CMK (cell line): ENCODE data around the gene DUSP1.

Source experiments
- DNase-seq: peaks from one replicate; pipeline ENCODE4 v3.0.0-alpha.2; 2010; ENCODE audit warnings: low read depth

Gene DUSP1

DNA sequence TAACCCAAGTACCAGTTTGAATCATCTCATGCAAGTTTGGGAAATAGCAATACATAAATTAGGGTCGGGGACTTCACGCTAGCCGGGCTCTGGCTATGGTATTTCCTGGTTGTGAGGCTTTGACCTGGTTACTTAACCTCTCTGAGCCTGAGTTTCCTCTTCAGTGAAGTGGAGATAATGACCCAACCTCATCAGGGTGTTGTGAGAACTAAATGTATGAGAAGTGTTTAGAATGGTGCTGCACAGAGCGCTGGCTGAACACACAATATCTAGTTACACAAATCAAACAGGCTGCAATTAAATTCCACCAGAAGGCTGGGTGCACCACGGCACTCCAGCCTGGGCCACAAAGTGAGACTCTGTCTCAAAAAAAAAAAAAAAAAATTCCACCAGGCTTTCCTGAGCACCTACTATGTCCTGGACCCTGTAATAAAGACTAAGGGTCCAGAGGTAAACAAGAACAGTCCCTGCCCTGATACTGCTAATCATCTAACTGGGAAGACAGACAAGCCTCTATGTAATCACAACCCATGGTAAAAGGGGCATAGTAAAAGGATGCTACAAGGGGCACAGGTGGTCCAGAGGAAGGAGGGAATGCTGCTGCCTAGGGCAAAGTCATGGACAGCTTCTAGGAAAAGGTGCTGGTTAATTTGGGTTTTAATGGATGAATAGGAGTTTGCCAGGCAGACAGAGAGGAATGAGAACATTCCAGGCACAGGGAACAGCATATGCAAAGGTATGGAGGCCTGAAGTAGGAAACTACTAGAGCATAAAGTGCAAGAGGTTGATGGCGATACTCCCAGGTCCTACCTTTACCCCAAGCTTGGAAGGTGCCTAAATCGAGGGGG, 27.7 kb downstream of the DUSP1 start:
- no peak for DNase-seq

DNA sequence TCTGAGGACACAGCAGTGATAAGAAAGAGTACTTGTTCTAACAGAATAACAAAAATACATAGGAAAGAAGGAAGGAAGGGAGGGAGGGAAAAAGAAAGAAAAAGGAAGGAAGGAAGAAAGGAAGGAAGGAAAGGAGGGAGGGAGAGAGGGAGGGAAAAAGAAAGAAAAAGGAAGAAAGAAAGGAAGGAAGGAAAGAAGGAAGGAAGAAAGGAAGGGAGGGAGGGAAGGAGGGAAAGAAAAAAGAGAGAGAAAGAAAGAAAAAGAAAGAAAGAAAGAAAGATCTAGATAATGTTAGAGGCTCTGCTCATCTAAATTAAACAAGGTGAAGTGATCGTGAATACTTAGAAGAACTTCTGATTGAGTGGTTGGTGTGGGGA, 29.8 kb downstream of the DUSP1 start:
- DNase-seq: no peak

DNA sequence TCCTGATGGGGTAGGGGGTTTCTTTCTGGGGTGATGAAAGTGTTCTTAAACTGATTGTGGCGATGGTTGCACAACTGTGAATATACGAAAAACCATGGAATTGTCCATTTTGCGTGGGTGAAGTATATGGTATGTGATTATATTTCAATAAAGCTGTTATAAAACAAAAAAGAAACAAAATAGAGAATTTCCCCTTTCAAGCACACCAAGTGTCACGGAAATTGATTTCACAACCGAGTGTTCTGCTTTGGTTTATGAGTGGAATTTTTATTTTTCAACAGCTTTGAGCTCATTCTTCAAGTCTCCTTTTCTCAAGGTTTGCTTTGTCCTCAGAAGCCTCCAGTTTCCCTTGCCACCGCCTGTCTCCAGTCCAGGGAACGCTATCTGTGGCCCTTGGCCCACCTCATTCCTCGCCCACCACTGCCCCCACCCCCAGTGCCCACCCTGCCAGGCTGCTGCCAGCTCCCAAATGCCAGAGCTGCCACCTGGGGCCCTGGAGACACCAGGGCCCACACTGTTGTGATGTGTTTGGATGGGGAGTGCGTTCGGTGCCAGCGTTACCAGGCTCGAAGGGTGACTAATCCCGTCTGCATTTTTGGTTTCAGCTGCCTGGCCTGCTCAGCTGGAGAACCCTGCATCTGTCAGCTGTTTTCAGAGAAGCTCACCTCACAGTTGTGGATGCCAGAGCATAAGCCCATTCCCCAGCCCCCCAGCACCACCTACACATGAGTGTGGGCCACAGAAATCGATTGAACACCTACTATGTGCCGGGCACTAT, 30.4 kb downstream of the DUSP1 start:
- DNase-seq: no peak

DNA sequence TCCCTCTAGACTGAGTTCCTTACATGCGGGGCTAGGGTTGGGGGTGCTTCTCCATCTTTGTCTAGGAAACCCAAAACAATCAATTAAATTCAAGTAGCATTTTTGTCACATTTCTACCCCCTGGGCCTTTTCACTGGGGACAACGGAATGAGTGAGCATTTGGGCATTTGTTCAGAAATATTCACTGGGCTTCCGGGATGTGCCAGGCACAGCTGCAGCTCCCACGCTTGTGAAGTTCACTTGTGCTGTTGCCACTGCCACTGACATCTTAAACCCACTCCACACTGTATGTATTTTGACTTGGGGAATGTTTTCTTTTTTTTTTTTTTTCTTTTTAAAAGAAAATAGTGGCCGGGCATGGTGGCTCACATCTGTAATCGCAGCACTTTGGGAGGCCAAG, 31.6 kb downstream of the DUSP1 start:
- no peak for DNase-seq

DNA sequence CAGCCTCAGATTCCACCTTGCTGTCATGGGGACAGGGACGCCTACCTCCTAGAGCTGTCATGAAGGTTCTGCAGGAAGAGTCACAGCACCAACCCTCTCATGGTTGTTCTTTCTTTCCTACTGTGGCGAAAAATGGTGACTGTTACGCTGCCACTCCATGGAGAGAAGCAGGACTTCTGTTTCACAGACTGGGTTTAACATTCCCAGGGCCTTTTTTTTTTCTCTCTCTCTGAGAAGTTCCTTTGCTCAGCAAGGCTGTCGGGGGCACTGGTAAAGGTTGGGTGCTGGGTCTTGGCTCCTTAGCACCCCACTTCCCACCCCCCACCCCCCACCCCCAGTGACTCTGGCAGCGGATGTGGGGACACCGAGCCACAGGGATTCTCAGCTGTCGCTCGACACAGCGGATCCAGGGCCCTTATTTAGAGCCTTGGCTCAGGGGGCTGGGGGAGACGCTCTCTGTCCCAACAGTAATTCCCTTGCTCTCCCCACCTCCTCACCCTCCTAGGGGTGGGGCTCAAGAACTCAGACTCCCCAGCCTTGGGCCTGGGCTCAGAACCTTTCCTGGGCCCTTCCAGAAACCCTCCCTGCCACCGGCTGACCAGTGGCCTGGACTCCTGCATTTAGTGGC, 34.4 kb downstream of the DUSP1 start:
- DNase-seq: no peak

DNA sequence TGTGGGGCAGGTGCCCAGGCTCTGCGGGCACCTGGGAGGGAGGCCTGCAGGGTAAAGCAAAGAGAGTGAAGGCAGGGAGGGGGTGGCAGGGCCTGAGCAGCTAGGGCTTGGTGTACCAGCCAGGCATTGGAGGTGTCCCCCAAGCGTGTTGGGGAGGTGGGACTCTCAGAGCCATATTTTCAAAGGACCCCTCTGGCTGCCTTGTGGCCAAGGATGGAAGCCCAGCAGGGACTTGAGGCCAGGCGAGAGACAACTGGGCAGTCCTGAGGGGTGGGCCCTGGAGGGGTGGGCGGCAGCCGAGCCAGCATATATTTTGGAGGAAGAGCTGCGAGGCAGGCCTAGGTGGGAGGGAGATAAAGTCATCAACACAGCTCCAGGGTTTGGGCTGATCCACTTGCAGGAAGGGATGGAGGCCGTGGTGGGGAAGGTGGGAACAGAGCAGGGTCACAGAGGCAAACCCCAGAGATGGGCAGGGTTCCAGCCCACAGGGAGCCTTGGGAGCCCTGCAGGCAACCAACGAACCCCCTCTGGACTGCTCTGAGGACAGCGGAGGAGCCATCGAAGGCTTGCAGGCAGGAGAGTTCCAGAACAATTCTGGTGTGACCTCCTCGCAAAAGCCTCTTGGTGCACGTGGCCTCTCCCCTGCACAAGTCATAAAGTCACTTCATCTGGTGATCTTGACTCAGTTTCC, 35.7 kb downstream of the DUSP1 start:
- DNase-seq: no peak

DNA sequence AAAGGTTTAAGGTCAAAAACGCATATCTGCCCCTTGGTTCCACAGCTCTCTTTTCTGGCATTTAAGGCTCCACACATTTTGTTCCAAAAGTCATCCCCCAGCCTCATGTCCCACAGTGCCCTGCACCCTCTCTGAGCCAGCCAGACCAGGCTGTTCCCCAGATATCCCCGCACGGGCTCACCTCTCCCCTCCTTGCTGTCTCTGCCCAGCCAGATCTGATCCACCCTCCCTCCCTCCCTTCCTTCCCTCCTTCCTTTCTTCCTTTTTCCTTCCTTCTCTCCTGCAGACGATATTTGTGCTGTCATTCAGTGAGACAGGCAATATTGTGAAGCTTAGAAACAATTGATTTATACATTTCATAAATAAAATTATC, 37.0 kb downstream of the DUSP1 start:
- DNase-seq: no peak

DNA sequence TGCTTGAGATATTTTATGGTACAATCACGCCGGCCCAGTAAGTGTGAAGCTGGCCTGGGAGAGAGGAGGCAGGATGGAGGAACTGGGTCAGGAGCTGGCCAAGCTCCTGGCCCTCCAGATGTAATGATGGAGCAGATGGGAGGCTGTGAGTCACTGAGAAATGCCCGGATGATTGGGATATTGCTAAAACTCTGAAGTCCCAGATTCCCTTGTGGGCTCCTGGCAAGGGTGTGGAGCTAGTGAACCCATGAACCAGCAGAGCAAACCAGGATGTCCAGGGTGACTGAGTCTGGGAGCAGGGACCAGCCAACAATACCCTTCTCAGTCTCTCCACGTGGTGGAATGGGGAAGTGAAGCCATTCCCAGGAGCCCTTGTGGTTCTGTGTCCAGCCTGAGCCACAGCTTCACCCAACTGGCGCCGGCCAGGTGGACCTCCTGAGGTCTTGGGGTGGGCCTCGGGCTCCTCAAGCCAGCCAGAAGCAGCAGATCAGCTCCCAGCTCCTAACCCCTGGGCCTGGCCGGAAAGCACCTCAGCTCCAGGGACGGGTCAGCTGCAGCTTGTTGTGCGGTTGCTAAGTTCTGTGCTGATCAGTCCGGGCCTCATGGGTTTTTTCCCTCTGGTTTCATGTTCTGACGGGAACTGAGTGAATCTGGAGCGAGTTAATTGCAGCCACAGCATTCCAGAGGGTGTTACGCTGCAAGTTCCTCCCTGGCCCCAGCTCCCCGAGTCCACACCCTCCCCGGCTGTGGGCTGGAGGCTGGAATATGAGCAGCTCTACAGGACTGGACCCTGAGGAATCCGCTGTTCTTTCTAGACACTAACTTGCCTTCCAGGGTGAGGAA, 37.6 kb downstream of the DUSP1 start:
- no peak for DNase-seq

DNA sequence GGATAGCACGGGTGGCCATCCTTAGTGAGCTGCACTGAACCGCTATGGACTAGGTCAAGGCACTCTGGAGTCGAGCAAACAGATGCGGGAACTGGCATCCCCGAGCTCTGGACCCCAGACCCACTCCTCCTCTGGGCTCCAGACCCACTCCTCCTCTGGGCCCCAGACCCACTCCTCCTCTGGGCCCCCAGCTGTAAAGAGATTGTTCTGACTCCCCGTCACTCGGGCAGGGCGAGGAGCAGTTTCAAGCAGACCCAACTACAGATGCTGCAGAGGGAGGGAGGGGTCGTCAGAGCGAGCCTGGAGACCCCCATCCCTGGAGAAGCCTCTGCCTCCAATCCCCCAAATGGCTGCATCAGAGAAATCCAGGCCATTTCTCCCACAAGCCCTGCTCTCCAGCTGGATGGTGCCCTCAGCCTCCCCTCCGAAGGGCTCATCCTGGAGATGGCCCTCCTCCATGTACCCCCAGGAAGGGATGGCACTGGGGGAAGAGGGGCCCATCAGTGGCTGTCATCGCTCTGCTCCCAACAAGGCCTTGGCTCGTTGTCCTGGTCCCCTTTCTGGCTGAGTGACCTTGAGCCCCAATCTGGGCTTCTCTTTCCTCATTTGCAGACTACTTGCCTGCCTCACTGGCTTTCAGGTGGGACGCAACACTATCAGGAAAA, 38.7 kb downstream of the DUSP1 start:
- DNase-seq: no peak

DNA sequence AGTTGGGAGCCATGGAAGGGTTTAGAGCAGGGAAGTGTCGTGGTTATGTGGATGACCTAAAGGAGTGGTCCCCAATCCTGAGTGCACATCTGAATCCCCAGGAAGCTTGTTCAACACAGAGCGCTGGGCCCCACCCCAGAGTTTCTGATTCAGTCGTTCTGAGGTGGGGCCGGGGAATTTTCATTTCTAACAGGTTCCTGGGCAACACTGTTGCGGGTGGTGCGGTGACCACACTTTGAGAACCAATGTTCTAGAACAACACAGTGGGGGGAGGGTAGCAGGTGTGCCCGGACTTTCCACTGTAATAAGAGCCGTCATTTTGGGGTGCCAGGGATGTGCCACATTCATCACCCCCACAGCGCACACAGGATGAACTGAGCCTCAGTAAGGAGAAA, 39.3 kb downstream of the DUSP1 start:
- DNase-seq: no peak

DNA sequence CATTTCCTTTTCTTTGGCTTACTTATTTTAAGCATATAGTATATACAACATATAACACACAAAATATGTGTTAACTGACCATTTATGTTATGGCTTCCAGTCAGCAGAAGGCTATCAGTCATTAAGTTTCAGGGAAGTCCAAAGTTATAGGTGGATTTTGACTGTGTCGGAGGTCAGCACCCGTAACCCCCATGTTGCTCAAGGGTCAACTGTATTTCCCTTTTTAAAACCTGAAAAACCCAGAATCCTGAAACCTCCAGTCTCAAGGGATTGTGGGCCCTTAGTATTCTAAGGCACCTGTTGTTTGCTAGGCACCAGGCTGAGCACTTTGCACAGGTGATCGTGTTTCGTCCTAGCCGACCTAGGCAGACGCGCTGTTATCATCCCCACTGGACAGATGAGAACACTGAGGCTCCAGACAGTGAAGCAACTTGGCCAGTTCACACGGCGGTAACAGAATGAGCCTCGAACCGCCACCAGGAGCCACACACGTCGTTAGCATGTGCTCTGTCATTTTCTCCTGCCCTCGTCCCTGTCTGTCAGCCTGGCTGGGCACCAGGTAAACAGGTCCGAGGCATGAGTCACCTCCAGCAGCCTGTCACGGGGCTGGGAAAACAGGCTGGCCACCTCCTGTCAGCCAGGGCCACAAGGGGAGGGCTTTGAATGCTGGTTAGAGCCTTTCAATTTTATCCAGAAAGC, 39.9 kb downstream of the DUSP1 start:
- no peak for DNase-seq

DNA sequence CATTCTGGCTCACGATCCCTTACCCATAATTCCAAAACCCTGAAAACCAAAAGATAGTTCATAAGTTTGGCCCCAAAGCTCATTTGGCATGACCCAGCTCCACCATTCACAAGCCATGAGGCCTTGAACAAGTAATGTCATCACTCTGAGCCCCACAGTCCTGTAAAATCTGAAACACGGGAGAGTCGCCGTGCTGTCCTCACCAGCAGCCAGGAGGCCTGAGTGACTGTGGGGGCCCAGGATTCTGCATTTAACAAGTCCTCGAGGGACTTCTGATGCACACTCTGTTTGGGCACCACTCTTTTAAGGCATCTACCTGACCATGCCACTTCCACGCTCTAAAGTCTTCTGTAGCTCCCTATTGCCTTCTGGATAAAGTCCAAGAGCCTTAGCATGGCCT, 40.8 kb downstream of the DUSP1 start:
- DNase-seq: no peak

DNA sequence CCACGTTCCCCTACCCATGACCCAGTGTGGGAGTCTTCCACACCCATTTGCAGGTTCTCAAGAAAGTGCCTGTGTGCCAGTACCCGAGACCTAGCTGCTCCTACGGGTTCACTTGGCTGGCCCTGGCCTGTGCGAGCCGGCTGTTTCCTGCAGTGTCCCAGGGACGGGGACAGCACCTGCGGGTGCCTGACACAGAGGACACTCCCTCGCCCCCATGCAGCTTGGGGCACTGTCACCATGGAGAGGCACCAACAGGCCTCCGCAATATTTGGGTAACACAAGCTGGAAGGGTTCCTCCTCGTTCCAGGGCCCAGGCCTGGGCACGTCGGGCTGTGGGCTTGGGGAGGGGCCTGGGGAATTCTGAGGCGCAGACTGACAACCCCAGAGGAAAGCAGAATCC, 41.4 kb downstream of the DUSP1 start:
- DNase-seq: no peak

DNA sequence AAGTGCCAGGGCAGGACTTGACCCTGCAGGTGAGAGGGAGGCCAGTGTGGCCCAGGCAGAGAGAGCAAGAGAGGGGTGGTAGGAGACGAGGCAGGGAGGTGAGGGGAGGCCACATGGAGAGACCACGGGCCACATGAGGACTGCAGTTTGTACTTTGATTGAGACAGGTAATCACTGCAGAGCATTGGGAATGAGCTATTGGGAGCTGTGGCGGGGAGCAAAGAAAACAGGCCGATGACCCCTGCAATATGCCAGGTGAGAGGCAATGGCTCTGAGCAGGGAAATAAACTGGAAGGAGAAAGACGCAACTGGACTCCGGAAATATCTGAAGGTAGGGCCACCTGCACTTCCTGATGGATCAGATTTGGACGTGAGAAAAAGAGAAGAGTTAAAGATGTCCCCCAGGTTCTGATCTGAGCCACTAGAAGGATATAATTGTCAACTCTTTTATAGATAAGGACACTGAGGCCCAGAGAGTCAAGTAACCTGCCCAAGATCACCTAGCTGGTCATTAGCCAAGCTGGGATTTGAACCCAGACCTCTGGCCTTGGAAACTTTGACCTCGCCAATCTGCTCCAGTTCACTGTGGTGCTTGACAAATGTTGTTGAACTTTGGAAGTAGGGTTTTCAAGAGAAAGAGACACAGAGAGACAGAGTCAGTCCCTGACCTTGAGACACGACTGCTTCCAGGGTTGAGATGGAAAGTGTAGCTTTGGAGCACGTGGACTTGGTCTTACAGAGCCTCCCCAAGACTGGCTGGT, 42.3 kb downstream of the DUSP1 start:
- no peak for DNase-seq

DNA sequence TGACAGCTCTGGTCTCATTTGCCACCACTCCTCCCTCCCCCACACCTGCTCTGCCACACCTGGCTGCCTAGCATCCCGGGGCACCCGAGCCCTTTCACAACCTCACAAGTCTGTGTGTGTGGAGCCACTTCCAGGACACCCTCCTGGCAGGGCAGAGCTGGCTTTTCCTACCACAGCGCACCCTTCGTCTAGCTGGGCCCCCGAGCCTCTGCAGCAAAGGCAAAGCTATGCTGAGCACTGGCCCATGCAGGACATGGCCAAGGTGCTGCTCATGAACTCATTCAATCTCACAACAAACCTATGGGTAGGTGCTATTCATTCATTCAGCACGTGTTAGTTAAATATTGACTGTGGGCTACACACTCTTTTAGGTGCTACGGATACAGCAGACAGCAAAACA, 43.4 kb downstream of the DUSP1 start:
- DNase-seq: no peak

DNA sequence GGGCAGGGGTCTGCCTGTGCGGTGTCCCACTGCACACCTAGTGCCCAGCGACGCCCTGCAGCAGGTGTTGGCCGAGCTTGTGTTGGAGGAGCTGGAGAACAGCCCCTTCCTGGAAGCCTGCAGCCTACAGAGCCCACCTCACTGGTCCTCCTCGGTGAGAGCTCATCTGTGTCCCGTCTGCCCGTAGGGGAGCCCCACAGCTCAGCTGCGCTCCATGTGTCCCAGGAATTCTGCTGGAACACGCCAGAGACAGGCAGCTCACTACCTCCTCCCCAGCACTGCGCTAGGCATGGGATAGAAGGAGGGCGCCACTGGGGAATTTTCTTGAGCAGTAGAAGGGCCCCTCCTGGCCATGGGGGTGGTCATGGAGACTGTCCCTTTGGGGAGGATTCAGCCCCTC, 44.0 kb downstream of the DUSP1 start:
- no peak for DNase-seq

DNA sequence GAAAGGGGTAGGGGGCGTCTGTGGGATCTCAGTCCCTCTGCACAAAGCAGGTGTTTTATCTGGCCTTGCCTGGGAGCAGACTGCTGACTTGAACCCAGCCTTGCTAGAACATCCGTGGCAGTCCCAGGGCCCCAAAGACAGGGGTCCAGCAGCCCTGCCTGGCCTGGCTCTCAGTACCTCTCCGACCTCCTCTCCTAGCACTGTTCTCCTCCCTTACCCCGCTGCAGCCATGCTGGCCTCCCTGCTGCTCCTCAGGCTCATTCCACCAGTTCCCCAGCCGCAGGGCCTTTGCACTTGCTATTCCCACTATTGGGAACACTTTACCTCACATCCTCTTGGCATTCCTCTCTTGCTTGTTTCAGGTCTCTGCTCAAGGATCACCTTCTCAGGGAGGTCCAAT, 45.2 kb downstream of the DUSP1 start:
- no peak for DNase-seq

DNA sequence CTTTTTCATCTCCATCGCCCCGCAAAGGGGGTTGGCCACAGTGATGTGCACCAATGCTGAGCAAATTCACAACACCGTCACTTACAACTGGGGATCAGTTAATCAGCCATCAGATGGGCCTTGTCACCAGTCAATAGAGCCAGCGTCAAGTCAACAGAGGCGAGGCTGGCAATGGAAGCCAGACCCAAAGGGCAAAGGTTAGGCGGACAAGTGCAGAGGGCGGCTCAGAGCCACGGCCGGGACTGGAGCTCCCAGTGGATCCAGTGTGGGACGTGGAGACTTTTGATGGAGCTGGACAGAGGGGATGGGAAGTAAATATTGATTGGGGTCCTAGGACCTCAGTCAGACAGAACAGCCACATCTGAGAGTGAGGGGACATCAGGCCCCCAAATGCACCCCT, 45.7 kb downstream of the DUSP1 start:
- DNase-seq: no peak

DNA sequence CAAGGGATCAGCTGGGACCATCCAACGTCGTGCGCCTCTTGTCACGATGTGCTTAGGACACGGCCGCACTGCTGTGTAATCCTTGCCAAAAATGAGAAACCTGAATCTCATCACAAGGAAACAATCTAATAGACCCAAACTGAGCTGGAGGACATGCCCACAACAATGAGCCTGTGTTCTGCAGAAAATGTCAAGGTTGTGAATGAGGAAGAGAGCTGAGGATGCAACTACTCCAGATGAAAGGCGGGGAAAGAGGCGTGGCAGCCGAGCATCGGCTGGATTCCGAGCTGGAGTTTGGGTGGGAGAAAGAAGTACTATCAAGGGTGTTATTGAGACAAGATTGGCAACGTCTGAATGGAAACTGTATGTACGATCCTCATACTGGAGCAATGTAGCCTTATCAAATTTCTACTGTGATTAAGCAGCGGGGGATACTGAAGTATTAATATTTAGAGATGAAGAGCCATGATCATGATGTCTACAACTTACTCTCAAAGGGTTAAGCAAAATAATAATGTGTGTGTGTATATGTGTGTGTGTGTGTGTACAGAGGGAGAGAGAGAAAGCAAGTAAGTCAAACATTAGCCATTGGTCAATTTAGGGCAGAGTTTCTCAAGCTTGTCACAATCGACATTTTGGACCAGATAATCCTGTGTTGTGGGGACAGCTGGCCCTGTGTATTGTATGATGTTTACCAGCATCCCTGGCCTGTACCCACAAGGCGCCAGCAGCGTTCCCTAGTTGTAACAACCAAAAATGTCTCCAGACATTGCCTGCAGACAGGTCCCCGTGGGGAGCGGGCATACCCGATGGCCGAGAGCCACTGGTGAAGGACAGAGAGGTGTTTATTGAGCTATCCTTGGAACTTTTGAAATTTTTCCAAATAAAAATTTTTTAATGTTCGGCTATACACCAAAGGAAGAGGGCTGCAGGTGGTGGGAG, 46.5 kb downstream of the DUSP1 start:
- DNase-seq: no peak
